Stimulated activated naive CD8-positive, alpha-beta T cell treated with anti-CD3 and anti-CD28 coated beads, Interleukin-15, Interleukin-2, amounts not matched to agents 100 ng/mL and 50 ng/mL, for 24 hours (primary cell): ENCODE measurements around the gene ZBTB40.

Experiments
- H3K27ac Mint-ChIP-seq: one replicate; pipeline ENCODE4 v1.8.0; 2021; ENCODE audit warnings: mild to moderate bottlenecking, mixed read lengths
- H3K27me3 Mint-ChIP-seq: one replicate; pipeline ENCODE4 v1.8.0; 2021; ENCODE audit warnings: mixed read lengths
- H3K36me3 Mint-ChIP-seq: one replicate; pipeline ENCODE4 v1.8.0; 2021; ENCODE audit warnings: low read depth, mixed read lengths
- H3K4me1 Mint-ChIP-seq: one replicate; pipeline ENCODE4 v1.8.0; 2021; ENCODE audit warnings: low read depth, mixed read lengths
- H3K4me3 Mint-ChIP-seq: one replicate; pipeline ENCODE4 v1.8.0; 2021; ENCODE audit warnings: mild to moderate bottlenecking, mixed read lengths
- H3K9me3 Mint-ChIP-seq: one replicate; pipeline ENCODE4 v1.8.0; 2021; ENCODE audit warnings: mixed read lengths

The ZBTB40 gene

GRCh38 chr1:22535399-22535798 lies 83.7 kb downstream of the ZBTB40 start:
- peaks cover 14% of the 10 kb centered on the region for H3K4me1 Mint-ChIP-seq
- H3K4me3 Mint-ChIP-seq: no peak overlapping the region
- no peaks in the 10 kb centered on the region for H3K36me3 Mint-ChIP-seq
- no peak overlapping the region for H3K27ac Mint-ChIP-seq
- no peaks in the 10 kb centered on the region for H3K27me3 Mint-ChIP-seq
- no peaks in the 10 kb centered on the region for H3K9me3 Mint-ChIP-seq

- Mint-ChIP-seq H3K4me3 (no peak overlapping the region), H3K27ac (no peak overlapping the region), H3K36me3 (no peaks in the 10 kb centered on the region), H3K9me3 (no peaks in the 10 kb centered on the region), H3K4me1 (peaks cover 14% of the 10 kb centered on the region), H3K27me3 (no peaks in the 10 kb centered on the region)
Measured at GRCh38 chr1:22536506-22536905, 84.9 kb downstream of the ZBTB40 start.

- no peaks in the 10 kb centered on the region for H3K36me3 Mint-ChIP-seq
- H3K27ac Mint-ChIP-seq: no peak overlapping the region
- H3K4me1 Mint-ChIP-seq: peaks cover 14% of the 10 kb centered on the region
- no peaks in the 10 kb centered on the region for H3K9me3 Mint-ChIP-seq
- H3K27me3 Mint-ChIP-seq: no peaks in the 10 kb centered on the region
- H3K4me3 Mint-ChIP-seq: no peak overlapping the region
Measured at GRCh38 chr1:22537441-22538139, 85.9 kb downstream of the ZBTB40 start.

GRCh38 chr1:22539510-22540118 lies 88.0 kb downstream of the ZBTB40 start:
- Mint-ChIP-seq H3K27ac (no peak overlapping the region), H3K9me3 (no peaks in the 10 kb centered on the region), H3K27me3 (no peaks in the 10 kb centered on the region), H3K36me3 (no peaks in the 10 kb centered on the region), H3K4me1 (peaks cover 14% of the 10 kb centered on the region), H3K4me3 (no peak overlapping the region)

- H3K9me3 Mint-ChIP-seq: no peaks in the 10 kb centered on the region
- no peak overlapping the region for H3K27ac Mint-ChIP-seq
- H3K27me3 Mint-ChIP-seq: peaks cover under 1% of the 10 kb centered on the region
- no peak overlapping the region for H3K4me3 Mint-ChIP-seq
- H3K4me1 Mint-ChIP-seq: peaks cover 14% of the 10 kb centered on the region
- H3K36me3 Mint-ChIP-seq: no peaks in the 10 kb centered on the region
Measured at GRCh38 chr1:22540337-22540736, 88.7 kb downstream of the ZBTB40 start.

- Mint-ChIP-seq H3K27ac (no peak overlapping the region), H3K9me3 (no peaks in the 10 kb centered on the region), H3K36me3 (no peaks in the 10 kb centered on the region), H3K27me3 (peaks cover 15% of the 10 kb centered on the region), H3K4me3 (no peak overlapping the region), H3K4me1 (peaks cover 14% of the 10 kb centered on the region)
Measured at GRCh38 chr1:22542886-22543285, 91.2 kb downstream of the ZBTB40 start.

- Mint-ChIP-seq H3K36me3 (no peaks in the 10 kb centered on the region), H3K27ac (no peak overlapping the region), H3K9me3 (no peaks in the 10 kb centered on the region)
Measured at GRCh38 chr1:22543679-22544078, 92.0 kb downstream of the ZBTB40 start.

DNA sequence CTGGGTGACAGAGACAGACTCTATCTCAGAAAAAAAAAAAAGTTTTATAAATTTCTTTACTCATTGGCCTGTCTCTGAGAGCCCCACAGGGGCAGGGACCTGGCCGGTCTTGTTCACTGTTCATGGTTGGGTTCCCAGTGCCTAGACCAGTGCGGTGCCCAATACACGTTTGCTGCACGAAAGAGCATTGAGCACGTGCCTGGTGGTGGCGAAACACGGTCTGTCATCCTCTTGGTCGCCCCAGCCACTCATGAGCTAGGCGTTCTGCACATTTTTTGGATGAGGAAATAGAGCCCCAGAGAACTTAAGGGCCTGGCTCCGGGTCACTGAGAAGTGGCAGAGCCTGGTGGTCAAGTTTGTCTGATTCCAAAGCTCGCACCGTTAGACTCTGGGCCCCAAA lies 93.0 kb downstream of the ZBTB40 start:
- Mint-ChIP-seq H3K4me3 (no peak overlapping the region), H3K9me3 (no peaks in the 10 kb centered on the region), H3K27me3 (peaks cover 17% of the 10 kb centered on the region), H3K4me1 (peaks cover 1% of the 10 kb centered on the region), H3K36me3 (no peaks in the 10 kb centered on the region), H3K27ac (no peak overlapping the region)

More at GRCh38 chr1:22543679-22544078, 92.0 kb downstream of the ZBTB40 start:
- Mint-ChIP-seq H3K4me1 (peaks cover 9% of the 10 kb centered on the region), H3K27me3 (peaks cover 15% of the 10 kb centered on the region), H3K4me3 (no peak overlapping the region)

GRCh38 chr1:22545141-22545540 lies 93.5 kb downstream of the ZBTB40 start:
- Mint-ChIP-seq H3K36me3 (no peaks in the 10 kb centered on the region), H3K27me3 (peaks cover 19% of the 10 kb centered on the region), H3K9me3 (no peaks in the 10 kb centered on the region), H3K27ac (no peak overlapping the region), H3K4me1 (no peaks in the 10 kb centered on the region), H3K4me3 (no peak overlapping the region)

DNA sequence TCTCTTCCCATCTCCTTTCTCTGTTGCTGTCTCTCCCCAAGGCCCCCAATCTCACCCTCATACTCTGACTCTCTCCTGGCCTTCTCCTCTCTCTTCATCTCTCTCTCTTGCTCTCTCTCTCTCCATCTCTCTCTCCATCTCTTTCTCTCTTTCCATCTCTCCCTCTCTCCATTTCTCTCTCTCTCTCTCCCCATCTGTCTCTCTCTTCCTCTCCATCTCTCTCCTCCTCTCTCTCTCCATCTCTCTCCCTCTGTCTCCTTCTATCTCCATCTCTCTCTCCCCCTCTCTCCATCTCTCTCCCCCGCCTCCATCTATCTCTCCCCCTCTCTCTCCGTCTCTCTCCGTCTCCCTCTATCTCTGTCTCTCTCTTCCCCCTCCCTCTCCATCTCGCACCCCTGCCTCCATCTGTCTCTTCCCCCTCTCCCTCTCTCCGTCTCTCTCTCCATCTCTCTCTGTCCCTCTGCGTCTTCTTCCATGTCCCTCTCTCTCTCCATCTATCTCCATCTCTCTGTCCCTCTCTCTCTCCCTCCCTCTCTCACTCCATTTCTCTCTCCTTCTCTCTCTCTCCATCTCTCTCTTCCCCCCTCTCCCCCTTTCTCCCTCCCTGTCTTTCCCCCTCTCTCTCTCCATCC lies 95.7 kb downstream of the ZBTB40 start:
- Mint-ChIP-seq H3K4me3 (no peak overlapping the region), H3K27me3 (peaks cover 22% of the 10 kb centered on the region), H3K27ac (no peak overlapping the region), H3K9me3 (no peaks in the 10 kb centered on the region), H3K36me3 (no peaks in the 10 kb centered on the region), H3K4me1 (no peaks in the 10 kb centered on the region)

DNA sequence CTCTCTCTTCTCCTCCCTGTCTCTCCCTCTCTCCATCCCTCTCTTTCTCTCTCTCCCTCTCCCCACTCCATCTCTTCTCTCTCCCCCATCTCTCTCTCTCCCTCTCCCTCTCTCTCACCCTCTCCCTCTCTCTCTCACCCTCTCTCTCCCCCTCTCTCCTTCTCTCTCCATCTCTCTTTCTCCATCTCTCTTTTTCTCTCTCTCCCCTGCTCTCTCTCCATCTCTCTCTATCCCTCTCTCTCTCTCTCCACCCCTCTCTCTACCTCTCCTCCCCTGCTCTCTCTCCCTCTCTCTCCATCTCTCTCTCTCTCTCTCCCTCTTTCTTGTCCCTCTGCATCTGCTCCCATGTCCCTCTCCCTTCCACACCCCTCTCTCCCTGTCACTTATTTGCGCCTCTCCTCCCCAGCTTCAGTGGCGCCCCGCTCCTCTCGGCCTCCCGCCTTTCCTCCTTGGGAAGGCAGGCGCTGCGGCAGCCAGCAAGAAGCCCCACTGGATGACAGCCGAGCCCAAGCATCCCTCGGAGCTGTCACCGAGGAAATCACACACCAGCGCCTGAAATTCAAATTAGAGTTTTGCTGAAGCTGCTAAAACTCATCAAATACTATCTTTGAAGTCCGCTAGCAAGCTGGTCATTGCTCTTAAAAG lies 96.3 kb downstream of the ZBTB40 start:
- Mint-ChIP-seq H3K4me1 (no peaks in the 10 kb centered on the region), H3K27me3 (peaks cover 29% of the 10 kb centered on the region), H3K27ac (no peak overlapping the region), H3K4me3 (no peak overlapping the region), H3K9me3 (no peaks in the 10 kb centered on the region), H3K36me3 (no peaks in the 10 kb centered on the region)

DNA sequence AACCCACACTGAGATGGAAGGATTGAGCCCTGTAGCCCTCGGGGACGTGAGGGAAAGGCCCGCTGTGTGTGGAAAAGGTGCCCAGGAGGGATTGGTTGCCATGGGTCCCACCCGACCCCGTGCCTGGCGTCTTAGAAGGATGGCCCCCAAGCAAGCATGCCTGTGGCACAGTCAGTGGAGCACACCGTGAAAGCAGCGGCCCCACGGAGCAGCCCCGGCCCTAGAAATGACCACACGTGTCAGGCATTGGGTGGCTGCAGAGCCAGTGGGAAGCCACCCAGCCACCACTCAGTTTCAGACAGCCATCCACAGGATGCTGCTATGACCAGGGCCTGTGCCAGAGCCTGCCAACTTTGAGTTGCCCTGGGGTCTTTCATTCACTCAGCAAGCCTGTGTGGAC lies 98.4 kb downstream of the ZBTB40 start:
- Mint-ChIP-seq H3K9me3 (no peaks in the 10 kb centered on the region), H3K4me3 (no peak overlapping the region), H3K36me3 (no peaks in the 10 kb centered on the region), H3K27me3 (peaks cover 42% of the 10 kb centered on the region), H3K4me1 (no peaks in the 10 kb centered on the region), H3K27ac (no peak overlapping the region)

- no peaks in the 10 kb centered on the region for H3K4me1 Mint-ChIP-seq
- H3K27me3 Mint-ChIP-seq: peaks cover 42% of the 10 kb centered on the region
- H3K9me3 Mint-ChIP-seq: no peaks in the 10 kb centered on the region
- no peak overlapping the region for H3K27ac Mint-ChIP-seq
- no peak overlapping the region for H3K4me3 Mint-ChIP-seq
- no peaks in the 10 kb centered on the region for H3K36me3 Mint-ChIP-seq
Measured at GRCh38 chr1:22551591-22551990, 99.9 kb downstream of the ZBTB40 start.

DNA sequence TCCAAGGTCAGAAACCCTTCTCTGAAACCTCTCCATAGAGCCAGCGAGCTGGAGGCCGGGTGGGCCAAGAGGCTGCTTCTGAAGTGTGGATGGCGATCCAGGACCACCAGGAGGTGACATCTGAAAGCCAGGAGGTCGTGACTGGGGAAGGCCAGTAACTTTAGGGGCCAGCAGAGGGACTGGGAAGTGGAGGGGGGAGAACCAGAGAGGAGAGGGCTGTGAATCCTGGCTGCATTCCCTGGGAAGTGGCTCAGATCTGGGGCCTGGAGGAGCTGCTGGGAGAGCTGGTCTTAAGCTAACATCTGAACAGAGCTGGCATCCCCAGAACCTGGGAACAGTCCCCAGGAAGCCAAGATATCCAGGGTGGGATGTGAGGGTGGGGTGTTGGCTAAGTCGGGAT lies 100.4 kb downstream of the ZBTB40 start:
- Mint-ChIP-seq H3K27ac (no peak overlapping the region), H3K27me3 (peaks cover 43% of the 10 kb centered on the region), H3K9me3 (no peaks in the 10 kb centered on the region), H3K4me1 (no peaks in the 10 kb centered on the region), H3K36me3 (no peaks in the 10 kb centered on the region), H3K4me3 (no peak overlapping the region)
